ENCODE results near the gene PPEF2. TPM values are rescaled to one million over a fixed set of nuclear protein-coding genes. Genes with fewer than 3 reads are reported as not detected.

PPEF2 gene
- total and polyA plus RNA-seq, 4 donors = 0.17 TPM; not detected in 3

DNA sequence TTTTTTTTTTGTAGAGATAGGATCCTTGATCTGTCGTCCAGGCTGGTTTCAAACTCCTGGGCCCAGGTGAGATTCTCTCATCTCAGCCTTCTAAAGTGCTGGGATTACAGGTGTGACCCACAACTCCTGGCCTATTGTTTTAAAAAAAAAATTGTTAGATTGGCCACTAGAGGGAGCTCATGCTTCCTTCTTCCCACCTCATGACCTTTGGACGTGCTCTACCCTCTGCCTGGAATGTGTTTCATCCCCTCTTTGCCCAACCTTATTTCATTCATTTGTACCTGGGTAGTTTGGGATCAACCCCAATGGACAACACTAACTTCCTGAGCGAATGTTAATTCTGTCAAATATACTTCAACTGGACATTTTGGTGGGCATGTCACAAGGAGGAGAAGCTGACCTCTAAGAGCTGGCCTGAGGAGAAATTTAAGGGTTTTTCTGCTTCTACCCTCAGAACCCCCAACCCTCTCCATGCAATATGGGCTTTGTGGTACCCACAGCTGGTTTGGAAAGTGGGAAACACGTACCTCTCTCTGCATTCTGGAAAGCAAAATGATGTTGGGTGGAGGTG lies 6.4 kb downstream of the PPEF2 start (continued):
- TF ChIP-seq, protein P1, sequence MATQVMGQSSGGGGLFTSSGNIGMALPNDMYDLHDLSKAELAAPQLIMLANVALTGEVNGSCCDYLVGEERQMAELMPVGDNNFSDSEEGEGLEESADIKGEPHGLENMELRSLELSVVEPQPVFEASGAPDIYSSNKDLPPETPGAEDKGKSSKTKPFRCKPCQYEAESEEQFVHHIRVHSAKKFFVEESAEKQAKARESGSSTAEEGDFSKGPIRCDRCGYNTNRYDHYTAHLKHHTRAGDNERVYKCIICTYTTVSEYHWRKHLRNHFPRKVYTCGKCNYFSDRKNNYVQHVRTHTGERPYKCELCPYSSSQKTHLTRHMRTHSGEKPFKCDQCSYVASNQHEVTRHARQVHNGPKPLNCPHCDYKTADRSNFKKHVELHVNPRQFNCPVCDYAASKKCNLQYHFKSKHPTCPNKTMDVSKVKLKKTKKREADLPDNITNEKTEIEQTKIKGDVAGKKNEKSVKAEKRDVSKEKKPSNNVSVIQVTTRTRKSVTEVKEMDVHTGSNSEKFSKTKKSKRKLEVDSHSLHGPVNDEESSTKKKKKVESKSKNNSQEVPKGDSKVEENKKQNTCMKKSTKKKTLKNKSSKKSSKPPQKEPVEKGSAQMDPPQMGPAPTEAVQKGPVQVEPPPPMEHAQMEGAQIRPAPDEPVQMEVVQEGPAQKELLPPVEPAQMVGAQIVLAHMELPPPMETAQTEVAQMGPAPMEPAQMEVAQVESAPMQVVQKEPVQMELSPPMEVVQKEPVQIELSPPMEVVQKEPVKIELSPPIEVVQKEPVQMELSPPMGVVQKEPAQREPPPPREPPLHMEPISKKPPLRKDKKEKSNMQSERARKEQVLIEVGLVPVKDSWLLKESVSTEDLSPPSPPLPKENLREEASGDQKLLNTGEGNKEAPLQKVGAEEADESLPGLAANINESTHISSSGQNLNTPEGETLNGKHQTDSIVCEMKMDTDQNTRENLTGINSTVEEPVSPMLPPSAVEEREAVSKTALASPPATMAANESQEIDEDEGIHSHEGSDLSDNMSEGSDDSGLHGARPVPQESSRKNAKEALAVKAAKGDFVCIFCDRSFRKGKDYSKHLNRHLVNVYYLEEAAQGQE (IDR thresholded peaks at IDR 0.05) = no peak
- TF ChIP-seq NR2F2 (IDR thresholded peaks at IDR 0.05) (peak; percentile 41), FOXA1 (IDR thresholded peaks at IDR 0.05) (no peak), RAD21 (IDR thresholded peaks at IDR 0.05) (peak; percentile 75 to 80), TAF1 (conservative IDR thresholded peaks at IDR 0.05) (no peak)
- TF ChIP-seq, protein P2, sequence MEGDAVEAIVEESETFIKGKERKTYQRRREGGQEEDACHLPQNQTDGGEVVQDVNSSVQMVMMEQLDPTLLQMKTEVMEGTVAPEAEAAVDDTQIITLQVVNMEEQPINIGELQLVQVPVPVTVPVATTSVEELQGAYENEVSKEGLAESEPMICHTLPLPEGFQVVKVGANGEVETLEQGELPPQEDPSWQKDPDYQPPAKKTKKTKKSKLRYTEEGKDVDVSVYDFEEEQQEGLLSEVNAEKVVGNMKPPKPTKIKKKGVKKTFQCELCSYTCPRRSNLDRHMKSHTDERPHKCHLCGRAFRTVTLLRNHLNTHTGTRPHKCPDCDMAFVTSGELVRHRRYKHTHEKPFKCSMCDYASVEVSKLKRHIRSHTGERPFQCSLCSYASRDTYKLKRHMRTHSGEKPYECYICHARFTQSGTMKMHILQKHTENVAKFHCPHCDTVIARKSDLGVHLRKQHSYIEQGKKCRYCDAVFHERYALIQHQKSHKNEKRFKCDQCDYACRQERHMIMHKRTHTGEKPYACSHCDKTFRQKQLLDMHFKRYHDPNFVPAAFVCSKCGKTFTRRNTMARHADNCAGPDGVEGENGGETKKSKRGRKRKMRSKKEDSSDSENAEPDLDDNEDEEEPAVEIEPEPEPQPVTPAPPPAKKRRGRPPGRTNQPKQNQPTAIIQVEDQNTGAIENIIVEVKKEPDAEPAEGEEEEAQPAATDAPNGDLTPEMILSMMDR (IDR thresholded peaks at IDR 0.05; ENCODE audit: low read depth, low read length, missing input control) = peak; percentile 53

DNA sequence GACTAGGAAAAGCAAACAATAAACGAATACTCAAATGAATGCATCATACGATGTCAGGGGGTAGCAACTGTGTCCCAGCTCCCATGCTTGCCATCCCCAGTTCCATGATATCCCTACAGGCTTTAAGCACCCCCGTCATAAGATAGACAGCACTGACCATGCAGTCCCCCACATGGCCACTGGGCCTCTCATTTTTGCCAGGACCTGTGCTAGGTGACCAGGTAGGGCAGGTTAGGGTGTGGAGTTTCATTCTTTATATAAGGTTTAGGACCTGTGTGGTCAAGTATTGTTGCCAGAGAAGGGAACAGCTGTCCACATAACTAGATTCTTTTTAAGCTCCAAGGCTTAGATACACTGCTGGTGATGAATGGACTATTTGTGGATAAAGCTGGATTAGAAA lies 9.7 kb downstream of the PPEF2 start:
- no peaks in the 10 kb centered on the region for H3K9me3 ChIP-seq (ENCODE audit: control insufficient read depth in 4 of 4, low read length in 3 of 4)
- no peak for DNase-seq (ENCODE audit: low spot score)
- no peak overlapping the region for H3K27ac ChIP-seq (ENCODE audit: low read depth in 1 of 2, low read length in 2 of 2)
- H3K9ac ChIP-seq (ENCODE audit: low read depth in 1 of 2, low read length in 2 of 2) = no peak overlapping the region
- no peaks in the 10 kb centered on the region for H3K36me3 ChIP-seq (ENCODE audit: control insufficient read depth in 4 of 4, insufficient read depth in 3 of 4, low read depth in 1 of 4, low read length in 3 of 4)
- peaks cover 0 to 4% (median 0%) of the 10 kb centered on the region in 4 donors for H3K4me1 ChIP-seq (ENCODE audit: control insufficient read depth in 4 of 4, insufficient read depth in 4 of 4, low read length in 3 of 4)
- WGBS = 84% methylated on average over 3 of the region's 3 CpGs
- no peak overlapping the region for H3K4me3 ChIP-seq (ENCODE audit: low read depth in 1 of 3, low read length in 3 of 3)
- no peaks in the 10 kb centered on the region for H3K27me3 ChIP-seq (ENCODE audit: control insufficient read depth in 4 of 4, insufficient read depth in 4 of 4, low read length in 3 of 4)
- TF ChIP-seq TAF1 (conservative IDR thresholded peaks at IDR 0.05) (no peak), NR2F2 (IDR thresholded peaks at IDR 0.05) (no peak), SP1 (IDR thresholded peaks at IDR 0.05) (no peak), HNF4A (conservative IDR thresholded peaks at IDR 0.05) (no peak), EGR1 (IDR thresholded peaks at IDR 0.05; ENCODE audit: low read depth in 2 of 2) (no peak)
- TF ChIP-seq, protein P3, sequence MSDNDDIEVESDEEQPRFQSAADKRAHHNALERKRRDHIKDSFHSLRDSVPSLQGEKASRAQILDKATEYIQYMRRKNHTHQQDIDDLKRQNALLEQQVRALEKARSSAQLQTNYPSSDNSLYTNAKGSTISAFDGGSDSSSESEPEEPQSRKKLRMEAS (IDR thresholded peaks at IDR 0.05) = no peak

DNA sequence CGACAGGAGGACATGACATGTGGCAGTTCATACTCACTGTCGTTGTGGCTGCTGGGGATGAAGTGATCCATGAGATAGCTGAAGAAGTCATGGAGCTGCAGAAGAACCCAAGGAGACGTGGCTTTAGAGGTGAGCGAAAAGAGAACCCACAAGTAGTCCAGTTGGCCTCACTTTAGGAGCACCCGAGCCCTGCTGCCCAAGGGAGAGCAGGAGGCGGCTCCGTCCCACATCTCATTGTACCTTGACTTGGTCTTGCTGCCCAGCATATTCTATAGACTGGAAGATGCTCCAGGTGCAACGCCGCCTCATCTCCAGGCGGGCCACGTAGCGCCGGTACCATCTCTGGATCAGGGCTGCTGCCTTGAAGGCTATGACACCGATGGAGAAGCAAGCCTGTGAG lies 10.6 kb downstream of the PPEF2 start:
- H3K9me3 ChIP-seq (ENCODE audit: control insufficient read depth in 4 of 4, low read length in 3 of 4) = no peaks in the 10 kb centered on the region
- H3K36me3 ChIP-seq (ENCODE audit: control insufficient read depth in 4 of 4, insufficient read depth in 3 of 4, low read depth in 1 of 4, low read length in 3 of 4) = no peaks in the 10 kb centered on the region
- no peak overlapping the region for H3K4me3 ChIP-seq (ENCODE audit: low read depth in 1 of 3, low read length in 3 of 3)
- H3K27ac ChIP-seq (ENCODE audit: low read depth in 1 of 2, low read length in 2 of 2) = no peak overlapping the region
- peaks cover 0 to 4% (median 0%) of the 10 kb centered on the region in 4 donors for H3K4me1 ChIP-seq (ENCODE audit: control insufficient read depth in 4 of 4, insufficient read depth in 4 of 4, low read length in 3 of 4)
- 91% methylated on average over 14 of the region's 14 CpGs for WGBS
- no peaks in the 10 kb centered on the region for H3K27me3 ChIP-seq (ENCODE audit: control insufficient read depth in 4 of 4, insufficient read depth in 4 of 4, low read length in 3 of 4)
- TF ChIP-seq FOXA2 (IDR thresholded peaks at IDR 0.05) = no peak
- TF ChIP-seq RAD21 (IDR thresholded peaks at IDR 0.05) = no peak
- TF ChIP-seq, protein P4, sequence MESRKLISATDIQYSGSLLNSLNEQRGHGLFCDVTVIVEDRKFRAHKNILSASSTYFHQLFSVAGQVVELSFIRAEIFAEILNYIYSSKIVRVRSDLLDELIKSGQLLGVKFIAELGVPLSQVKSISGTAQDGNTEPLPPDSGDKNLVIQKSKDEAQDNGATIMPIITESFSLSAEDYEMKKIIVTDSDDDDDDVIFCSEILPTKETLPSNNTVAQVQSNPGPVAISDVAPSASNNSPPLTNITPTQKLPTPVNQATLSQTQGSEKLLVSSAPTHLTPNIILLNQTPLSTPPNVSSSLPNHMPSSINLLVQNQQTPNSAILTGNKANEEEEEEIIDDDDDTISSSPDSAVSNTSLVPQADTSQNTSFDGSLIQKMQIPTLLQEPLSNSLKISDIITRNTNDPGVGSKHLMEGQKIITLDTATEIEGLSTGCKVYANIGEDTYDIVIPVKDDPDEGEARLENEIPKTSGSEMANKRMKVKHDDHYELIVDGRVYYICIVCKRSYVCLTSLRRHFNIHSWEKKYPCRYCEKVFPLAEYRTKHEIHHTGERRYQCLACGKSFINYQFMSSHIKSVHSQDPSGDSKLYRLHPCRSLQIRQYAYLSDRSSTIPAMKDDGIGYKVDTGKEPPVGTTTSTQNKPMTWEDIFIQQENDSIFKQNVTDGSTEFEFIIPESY (IDR thresholded peaks at IDR 0.05) = no peak
- TF ChIP-seq, protein P5, sequence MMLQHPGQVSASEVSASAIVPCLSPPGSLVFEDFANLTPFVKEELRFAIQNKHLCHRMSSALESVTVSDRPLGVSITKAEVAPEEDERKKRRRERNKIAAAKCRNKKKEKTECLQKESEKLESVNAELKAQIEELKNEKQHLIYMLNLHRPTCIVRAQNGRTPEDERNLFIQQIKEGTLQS (IDR thresholded peaks at IDR 0.05) = no peak
- TF ChIP-seq, protein P2 (IDR thresholded peaks at IDR 0.05; ENCODE audit: low read depth, low read length, missing input control) = no peak
- no peak for DNase-seq (ENCODE audit: low spot score)
- no peak overlapping the region for H3K9ac ChIP-seq (ENCODE audit: low read depth in 1 of 2, low read length in 2 of 2)
